GM21515 (cell line): ENCODE data around the gene THSD7B.

Experiments used
- ATAC-seq: cut with Tn5 transposase; IDR thresholded peaks from one replicate; pipeline ENCODE4 v1.9.1; 2021; ENCODE audit not compliant: unreplicated experiment

The THSD7B gene

DNA sequence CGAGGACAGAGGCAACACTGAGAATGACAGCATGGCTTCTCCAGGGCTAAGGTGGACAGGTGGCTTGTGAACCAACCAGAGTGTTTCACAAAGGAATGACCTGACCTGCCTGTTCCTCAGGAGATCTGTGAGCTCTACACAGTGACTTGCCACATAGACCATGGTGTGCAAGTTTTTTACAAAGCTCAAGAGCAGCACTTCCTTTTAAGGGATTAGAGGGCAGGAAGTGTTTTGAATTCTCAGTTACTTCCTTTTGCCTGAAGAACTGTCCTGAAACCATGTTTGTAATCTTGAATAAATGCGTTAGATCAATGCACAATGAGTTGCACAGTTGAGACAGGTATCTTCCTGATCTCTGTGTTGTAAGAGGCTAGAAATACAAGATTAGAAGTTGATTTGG, 421.9 kb downstream of the THSD7B start:
- no peak for ATAC-seq

GRCh38 chr2:137190411-137191195, 425.3 kb downstream of the THSD7B start:
- ATAC-seq = no peak

GRCh38 chr2:137192366-137193310, 427.3 kb downstream of the THSD7B start:
- no peak for ATAC-seq

- ATAC-seq = no peak
Measured at GRCh38 chr2:137193401-137193800, 428.1 kb downstream of the THSD7B start.

DNA sequence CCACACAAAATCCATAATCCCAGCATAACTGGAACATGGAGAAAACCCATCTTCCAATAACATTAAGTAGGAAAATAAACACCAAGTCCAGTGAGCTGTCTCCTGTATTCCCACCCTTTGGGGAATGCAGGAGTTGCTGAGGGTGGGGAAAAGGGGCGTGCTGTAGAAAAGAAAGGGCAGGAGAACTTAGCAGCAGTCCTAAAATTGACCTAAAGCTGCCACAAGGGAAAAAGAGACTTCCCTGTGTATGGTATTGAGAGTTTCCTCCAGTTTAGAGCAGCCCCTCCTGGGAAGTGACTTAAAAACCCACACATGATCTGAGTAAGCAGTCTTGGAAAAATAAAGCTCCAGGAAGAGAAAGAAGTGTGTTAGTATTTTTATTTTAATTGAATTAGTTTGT, 428.8 kb downstream of the THSD7B start:
- no peak for ATAC-seq

DNA sequence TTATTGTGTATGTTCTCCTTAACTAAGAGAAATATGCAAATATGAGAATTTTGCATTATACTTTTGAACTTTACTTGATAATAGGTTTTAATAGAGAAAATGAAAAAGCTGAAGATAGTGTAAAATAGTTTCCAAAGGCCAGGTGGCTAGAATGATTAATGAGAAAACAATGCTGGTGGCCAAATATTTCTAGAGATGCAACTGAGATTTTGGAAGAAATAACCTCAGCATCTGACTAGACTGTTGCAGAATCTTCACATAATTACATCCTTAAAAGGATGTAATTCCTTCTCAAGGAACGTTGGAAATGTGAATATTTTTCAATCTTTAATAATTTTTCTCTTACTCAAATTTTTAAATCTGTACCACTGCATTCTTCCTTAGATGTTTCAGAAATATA, 434.4 kb downstream of the THSD7B start:
- ATAC-seq = no peak

- no peak for ATAC-seq
Measured at GRCh38 chr2:137202318-137202717, 437.0 kb downstream of the THSD7B start.

GRCh38 chr2:137205324-137205723, 440.0 kb downstream of the THSD7B start:
- ATAC-seq = no peak

- ATAC-seq = no peak
Measured at GRCh38 chr2:137206069-137206468, 440.7 kb downstream of the THSD7B start.

DNA sequence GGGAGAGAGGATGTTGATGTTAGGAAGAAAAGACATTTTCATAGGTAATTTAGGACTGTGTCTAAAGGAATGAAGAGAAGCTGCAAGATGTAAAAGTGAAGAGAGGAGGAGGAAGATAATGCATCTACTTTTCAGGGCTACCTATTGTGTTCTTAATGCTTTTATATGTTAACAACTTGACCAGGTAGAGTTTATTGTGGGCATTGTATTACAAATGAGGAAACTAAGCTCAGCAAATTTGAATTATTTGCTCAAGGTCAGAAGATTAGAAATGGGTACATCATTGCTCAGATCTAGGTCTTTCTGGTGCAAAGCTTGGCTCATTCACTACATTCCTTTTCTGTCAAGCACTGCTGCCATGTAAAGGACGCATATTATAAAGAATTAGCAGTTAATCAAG, 441.7 kb downstream of the THSD7B start:
- ATAC-seq = no peak

DNA sequence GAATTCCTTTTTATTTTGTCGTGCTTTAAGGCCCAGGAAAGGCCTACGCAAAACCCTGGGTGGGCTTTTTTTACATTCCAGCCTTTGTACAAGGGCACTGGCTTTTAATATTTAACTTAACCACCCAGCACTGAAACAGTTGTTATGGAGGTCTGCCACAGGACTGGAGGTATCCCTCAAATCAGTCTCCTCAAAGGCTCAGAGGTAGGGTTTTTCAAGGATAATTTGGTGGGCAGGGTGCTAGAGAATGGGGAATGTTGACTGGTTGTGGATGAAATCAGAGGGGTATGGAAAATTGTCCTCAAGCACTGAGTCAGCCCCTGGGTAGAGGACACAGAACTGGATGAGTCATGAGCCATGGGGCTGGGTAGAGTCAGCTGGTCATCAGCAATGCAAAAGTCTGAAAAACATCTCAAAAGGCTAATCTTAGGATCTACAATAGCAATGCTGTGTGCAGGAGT, 443.1 kb downstream of the THSD7B start:
- no peak for ATAC-seq

DNA sequence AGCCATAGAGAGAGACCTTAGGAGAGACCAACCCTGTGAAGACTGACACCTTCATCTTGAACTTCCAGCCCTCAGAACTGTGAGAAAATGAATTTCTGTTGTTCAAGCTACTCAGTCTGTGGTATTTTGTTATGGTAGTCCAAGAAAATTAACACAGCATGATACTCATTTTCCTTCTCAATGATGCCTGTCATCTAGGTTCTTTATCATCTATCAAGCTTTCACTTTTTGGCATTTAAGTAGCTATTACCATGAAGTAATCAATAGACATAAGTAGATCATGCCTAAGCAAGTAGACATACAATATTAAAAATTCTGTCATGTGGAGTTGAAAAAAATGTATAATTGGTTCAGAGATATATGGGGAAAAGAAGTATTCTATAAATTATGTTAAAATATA, 444.7 kb downstream of the THSD7B start:
- no peak for ATAC-seq

- no peak for ATAC-seq
Measured at GRCh38 chr2:137211761-137212160, 446.4 kb downstream of the THSD7B start.

DNA sequence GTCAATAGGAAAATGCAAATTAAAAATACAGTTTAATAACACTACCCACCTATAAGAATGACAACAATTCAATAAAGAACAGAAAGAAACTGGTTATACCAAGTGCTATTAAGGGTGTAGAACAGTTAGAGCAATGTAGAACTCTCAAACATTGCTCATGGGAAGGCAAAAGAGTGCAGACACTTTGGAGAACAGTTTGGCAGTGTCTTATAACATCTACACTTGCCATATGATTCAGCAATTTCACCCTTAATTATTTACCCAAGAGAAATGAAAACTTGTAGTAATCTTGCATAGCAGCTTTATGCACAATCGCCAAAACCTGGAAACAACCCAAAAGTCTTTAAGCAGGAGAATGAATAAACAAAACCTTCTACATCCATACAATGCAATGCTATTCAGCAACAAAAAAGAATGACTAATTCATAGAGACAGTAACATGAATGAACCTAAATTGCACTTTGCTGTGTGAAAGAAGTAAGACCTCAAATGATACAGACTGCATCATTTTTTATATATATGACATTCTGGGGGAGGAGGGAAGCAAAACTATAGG, 455.2 kb downstream of the THSD7B start:
- no peak for ATAC-seq

DNA sequence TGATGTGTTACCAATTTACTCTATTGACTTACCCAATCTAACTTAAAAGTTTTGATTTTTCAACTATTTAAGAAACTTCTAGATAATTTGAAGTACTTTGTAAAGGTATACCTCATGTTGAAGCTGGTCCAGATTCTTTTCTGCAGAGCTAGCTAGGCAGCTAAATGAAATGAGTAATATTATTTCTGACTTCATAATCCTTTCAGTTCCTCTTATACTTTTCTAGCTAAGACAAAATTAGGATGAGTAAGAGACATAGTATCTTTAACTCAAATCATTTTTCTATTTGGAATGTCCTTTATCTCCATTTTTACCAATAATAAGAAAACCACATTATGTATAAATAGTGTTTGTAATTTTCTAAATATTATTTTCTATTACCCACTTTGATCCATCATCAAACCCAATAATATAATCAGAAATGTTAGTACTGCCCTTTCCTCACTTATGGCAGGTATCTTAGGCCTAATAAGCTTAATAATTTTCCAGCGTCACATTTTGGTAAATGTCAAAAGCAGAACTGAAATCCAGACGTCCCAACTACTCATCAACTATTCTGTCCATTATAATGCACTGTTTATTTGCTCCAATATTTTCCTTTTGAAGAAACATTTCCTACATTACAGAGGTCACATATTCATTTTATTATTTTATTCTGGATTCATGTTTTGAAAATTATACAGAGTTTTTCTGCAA, 456.6 kb downstream of the THSD7B start:
- ATAC-seq = no peak

DNA sequence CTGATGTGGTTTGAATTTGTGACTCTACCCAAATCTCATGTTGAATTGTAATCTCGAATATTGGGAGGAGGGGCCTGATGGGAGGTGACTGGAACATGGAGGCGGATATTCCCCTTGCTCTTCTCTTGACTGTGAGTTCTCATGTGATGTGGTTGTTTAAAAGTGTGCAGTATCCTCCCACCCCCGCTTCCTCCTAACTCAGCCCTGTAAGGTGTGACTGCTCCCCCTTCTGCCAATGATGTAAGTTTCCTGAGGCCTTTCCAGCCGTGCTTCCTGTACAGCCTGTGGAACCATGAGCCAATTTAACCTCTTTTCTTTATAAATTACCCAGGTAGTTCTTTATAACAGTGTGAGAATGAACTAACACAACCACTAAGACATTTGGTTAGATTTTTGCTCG, 458.4 kb downstream of the THSD7B start:
- ATAC-seq = no peak

GRCh38 chr2:137228566-137228965, 463.2 kb downstream of the THSD7B start:
- ATAC-seq = no peak

- ATAC-seq = no peak
Measured at GRCh38 chr2:137229834-137230233, 464.5 kb downstream of the THSD7B start.

DNA sequence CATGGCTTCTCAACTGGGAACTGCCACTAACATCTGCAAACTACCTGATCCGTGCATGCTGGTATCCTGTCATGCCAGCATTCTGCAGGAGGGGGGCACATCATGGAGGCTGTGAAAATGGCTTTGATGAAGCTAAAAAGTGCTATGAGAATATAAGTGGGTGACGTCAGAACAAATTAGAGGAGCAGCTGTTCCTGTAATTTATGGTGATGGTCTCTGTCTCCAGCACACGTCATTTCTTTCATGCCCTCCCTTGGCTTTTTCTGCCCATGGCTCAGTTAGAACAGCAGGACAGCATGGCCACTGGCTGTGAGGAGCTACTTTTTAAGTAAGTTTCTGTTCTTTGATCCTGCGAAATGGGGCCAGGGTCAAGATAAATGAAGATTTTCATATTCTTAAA, 466.3 kb downstream of the THSD7B start:
- no peak for ATAC-seq

DNA sequence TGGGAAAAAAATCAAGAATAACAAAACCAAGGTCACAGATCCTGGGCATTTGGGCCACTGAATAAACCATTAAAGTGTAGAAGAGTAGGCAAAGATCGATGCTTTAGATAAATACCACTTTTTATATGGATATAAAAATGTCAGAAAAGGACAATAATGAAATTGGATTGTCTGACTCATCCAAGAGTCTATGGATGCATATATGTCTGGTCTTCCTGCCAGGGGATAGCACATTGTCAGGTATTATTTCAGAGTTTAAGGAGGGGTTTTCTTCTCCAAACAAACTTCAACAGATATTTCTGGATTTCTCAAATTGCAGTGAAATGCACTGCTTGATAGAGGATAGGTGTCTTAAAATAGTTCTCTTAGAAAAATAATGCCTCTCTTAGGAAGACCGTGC, 466.7 kb downstream of the THSD7B start:
- no peak for ATAC-seq

GRCh38 chr2:137233091-137233490, 467.7 kb downstream of the THSD7B start:
- no peak for ATAC-seq
